ENCODE results near the gene HMGCL. TPM values are rescaled to one million over a fixed set of nuclear protein-coding genes. Genes with fewer than 3 reads are reported as not detected.
"Not testable (repeated sequence)": the region's sequence is repeated elsewhere in the genome, so short reads cannot be mapped to it uniquely, and the experiment has no call there.

Gene HMGCL
- total RNA-seq, 1 experiment from 2014 or later, result 23.1 TPM

GRCh38 chr1:23803674-23804073 is 21.6 kb downstream of the HMGCL start:
- no peak for DNase-seq
- no peak overlapping the region for H3K27ac Mint-ChIP-seq (ENCODE audit: unreplicated experiment)
- CTCF ChIA-PET, result interaction anchor here (1.3 kb wide), 1 partner anchor 26 kb away, joined by 5 read pairs; the partner anchor contains the start of gene PITHD1
- H3K4me3 Mint-ChIP-seq (ENCODE audit: low read depth, unreplicated experiment), result no peak overlapping the region
- H3K9me3 Mint-ChIP-seq (ENCODE audit: low read depth, unreplicated experiment), result no peaks in the 10 kb centered on the region
- intact Hi-C loops (cut with micrococcal nuclease; ENCODE audit: unreplicated experiment), result loop anchor here (10.0 kb wide), 1 partner anchor 341 kb away; the partner anchor contains the start of gene IL22RA1
- no peaks in the 10 kb centered on the region for H3K27me3 Mint-ChIP-seq (ENCODE audit: unreplicated experiment)
- H3K4me1 Mint-ChIP-seq (ENCODE audit: low read depth, unreplicated experiment), result no peaks in the 10 kb centered on the region
- no TSS peak for BruUV-seq (replicated peaks)
- no peak for TF ChIP-seq CTCF (IDR thresholded peaks at IDR 0.05; ENCODE audit: unreplicated experiment)
- H3K36me3 Mint-ChIP-seq (ENCODE audit: insufficient read depth, unreplicated experiment), result peaks cover 32% of the 10 kb centered on the region

- not testable (repeated sequence) for H3K4me1 Mint-ChIP-seq (ENCODE audit: low read depth, unreplicated experiment); H3K27ac Mint-ChIP-seq (ENCODE audit: unreplicated experiment); DNase-seq; BruUV-seq (replicated peaks); H3K27me3 Mint-ChIP-seq (ENCODE audit: unreplicated experiment); H3K4me3 Mint-ChIP-seq (ENCODE audit: low read depth, unreplicated experiment); H3K9me3 Mint-ChIP-seq (ENCODE audit: low read depth, unreplicated experiment)
- intact Hi-C loops (cut with micrococcal nuclease; ENCODE audit: unreplicated experiment), result loop anchor here (10.0 kb wide), 1 partner anchor 342 kb away; the partner anchor contains the start of gene IL22RA1
- CTCF ChIA-PET, result interaction anchor here (1.3 kb wide), 1 partner anchor 25 kb away, joined by 5 read pairs; the partner anchor contains the start of gene PITHD1
- peaks cover 40% of the 10 kb centered on the region for H3K36me3 Mint-ChIP-seq (ENCODE audit: insufficient read depth, unreplicated experiment)
Measured at GRCh38 chr1:23802809-23803342, 22.4 kb downstream of the HMGCL start.

GRCh38 chr1:23801876-23802275 is 23.4 kb downstream of the HMGCL start:
- H3K4me1 Mint-ChIP-seq (ENCODE audit: low read depth, unreplicated experiment), result no peaks in the 10 kb centered on the region
- intact Hi-C loops (cut with micrococcal nuclease; ENCODE audit: unreplicated experiment), result loop anchor here (10.0 kb wide), 1 partner anchor 343 kb away; the partner anchor contains the start of gene IL22RA1
- CTCF ChIA-PET, result interaction anchor here (0.8 kb wide), 1 partner anchor 30 kb away, joined by 3 read pairs; no protein-coding TSS in a partner anchor
- H3K27ac Mint-ChIP-seq (ENCODE audit: unreplicated experiment), result peak overlapping the region; percentile 93
- H3K4me3 Mint-ChIP-seq (ENCODE audit: low read depth, unreplicated experiment), result no peak overlapping the region
- H3K9me3 Mint-ChIP-seq (ENCODE audit: low read depth, unreplicated experiment), result no peaks in the 10 kb centered on the region
- no peak for DNase-seq
- peaks cover 50% of the 10 kb centered on the region for H3K36me3 Mint-ChIP-seq (ENCODE audit: insufficient read depth, unreplicated experiment)
- H3K27me3 Mint-ChIP-seq (ENCODE audit: unreplicated experiment), result no peaks in the 10 kb centered on the region
- no peak for TF ChIP-seq CTCF (IDR thresholded peaks at IDR 0.05; ENCODE audit: unreplicated experiment)
- BruUV-seq (replicated peaks), result no TSS peak

GRCh38 chr1:23801338-23801748 is 23.9 kb downstream of the HMGCL start:
- H3K9me3 Mint-ChIP-seq (ENCODE audit: low read depth, unreplicated experiment), result no peaks in the 10 kb centered on the region
- CTCF ChIA-PET, result interaction anchor here (0.8 kb wide), 1 partner anchor 30 kb away, joined by 3 read pairs; no protein-coding TSS in a partner anchor
- no peak for DNase-seq
- H3K27me3 Mint-ChIP-seq (ENCODE audit: unreplicated experiment), result no peaks in the 10 kb centered on the region
- intact Hi-C loops (cut with micrococcal nuclease; ENCODE audit: unreplicated experiment), result loop anchor here (10.0 kb wide), 1 partner anchor 343 kb away; the partner anchor contains the start of gene IL22RA1
- no peaks in the 10 kb centered on the region for H3K4me1 Mint-ChIP-seq (ENCODE audit: low read depth, unreplicated experiment)
- H3K27ac Mint-ChIP-seq (ENCODE audit: unreplicated experiment), result peak overlapping the region; percentile 93
- H3K36me3 Mint-ChIP-seq (ENCODE audit: insufficient read depth, unreplicated experiment), result peaks cover 54% of the 10 kb centered on the region
- BruUV-seq (replicated peaks), result no TSS peak
- H3K4me3 Mint-ChIP-seq (ENCODE audit: low read depth, unreplicated experiment), result peak overlapping the region; percentile 83
- TF ChIP-seq CTCF (IDR thresholded peaks at IDR 0.05; ENCODE audit: unreplicated experiment), result no peak

Measured in Calu3 (cell line).